NT2/D1 (cell line): Measurements from ENCODE around the gene RPL7A.
"Not testable (repeated sequence)": the region's sequence is repeated elsewhere in the genome, so short reads cannot be mapped to it uniquely, and the experiment has no call there.

Source experiments
- DNase-seq: peaks from one replicate; pipeline ENCODE4 v3.0.0-alpha.2; 2011; ENCODE audit warnings: low read depth, low spot score
- H3K27me3 ChIP-seq: 2 replicates; pipeline ENCODE4 v1.6.0; 2011; ENCODE audit warnings: mild to moderate bottlenecking; ENCODE audit not compliant: insufficient read length, insufficient read depth
- H3K36me3 ChIP-seq: 2 replicates; pipeline ENCODE4 v1.6.1; 2011; ENCODE audit warnings: mild to moderate bottlenecking, low read length, mixed read lengths; ENCODE audit not compliant: insufficient read depth, insufficient read length
- H3K4me1 ChIP-seq: 2 replicates; pipeline ENCODE4 v1.5.1; 2011; ENCODE audit not compliant: insufficient read depth, insufficient read length
- H3K4me3 ChIP-seq: 2 replicates; pipeline ENCODE4 v1.5.1; 2011; ENCODE audit warnings: low read depth; ENCODE audit not compliant: insufficient read length
- H3K9ac ChIP-seq: 2 replicates; pipeline ENCODE4 v1.6.0; 2011; ENCODE audit warnings: low read depth; ENCODE audit not compliant: insufficient read length
- H3K9me3 ChIP-seq: 2 replicates; pipeline ENCODE4 v1.5.1; 2011; ENCODE audit warnings: mild to moderate bottlenecking, low read length; ENCODE audit not compliant: insufficient read depth
- SUZ12 ChIP-seq: IDR thresholded peaks from 2 replicates; pipeline ENCODE4 v1.6.1; 2011; ENCODE audit not compliant: insufficient read length, insufficient read depth; ENCODE audit errors: extremely low read depth
- YY1 ChIP-seq: IDR thresholded peaks from 2 replicates; pipeline ENCODE4 v1.6.1; 2011; ENCODE audit not compliant: insufficient read length, insufficient read depth
- ZNF274 ChIP-seq: IDR thresholded peaks from 2 replicates; pipeline ENCODE4 v1.6.1; 2011; ENCODE audit warnings: mild to moderate bottlenecking, low read depth, low read length

The RPL7A gene

DNA sequence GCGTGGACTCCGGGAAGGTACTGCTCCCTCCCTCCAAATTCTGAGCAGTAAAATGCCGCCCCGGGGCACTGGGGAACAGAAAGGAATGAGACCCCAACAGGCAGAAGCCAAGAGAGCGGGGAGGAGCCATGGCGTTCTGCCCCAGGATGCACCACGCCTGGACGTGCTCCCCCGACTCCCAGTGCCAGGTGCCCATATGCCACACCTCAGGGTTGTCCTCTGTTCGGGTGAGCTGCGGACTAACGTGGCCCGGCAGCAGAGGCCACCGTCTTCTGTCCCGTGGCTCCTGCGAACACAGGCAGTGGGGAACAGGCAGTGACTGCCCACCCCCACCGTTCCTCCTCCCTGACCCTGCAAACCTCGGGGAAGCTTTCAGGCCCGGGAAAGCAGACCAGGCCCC is 16.8 kb upstream of the RPL7A start:
- DNase-seq, result no peak
- H3K9me3 ChIP-seq, result peaks cover 3% of the 10 kb centered on the region; the same call in 1 of the 2 replicates
- peaks cover 51% of the 10 kb centered on the region for H3K36me3 ChIP-seq
- peaks cover 13% of the 10 kb centered on the region for H3K4me1 ChIP-seq
- no peak overlapping the region for H3K4me3 ChIP-seq
- H3K27me3 ChIP-seq, result no peaks in the 10 kb centered on the region
- no peak for TF ChIP-seq SUZ12
- TF ChIP-seq YY1, result no peak
- TF ChIP-seq ZNF274, result no peak
- H3K9ac ChIP-seq, result no peak overlapping the region

DNA sequence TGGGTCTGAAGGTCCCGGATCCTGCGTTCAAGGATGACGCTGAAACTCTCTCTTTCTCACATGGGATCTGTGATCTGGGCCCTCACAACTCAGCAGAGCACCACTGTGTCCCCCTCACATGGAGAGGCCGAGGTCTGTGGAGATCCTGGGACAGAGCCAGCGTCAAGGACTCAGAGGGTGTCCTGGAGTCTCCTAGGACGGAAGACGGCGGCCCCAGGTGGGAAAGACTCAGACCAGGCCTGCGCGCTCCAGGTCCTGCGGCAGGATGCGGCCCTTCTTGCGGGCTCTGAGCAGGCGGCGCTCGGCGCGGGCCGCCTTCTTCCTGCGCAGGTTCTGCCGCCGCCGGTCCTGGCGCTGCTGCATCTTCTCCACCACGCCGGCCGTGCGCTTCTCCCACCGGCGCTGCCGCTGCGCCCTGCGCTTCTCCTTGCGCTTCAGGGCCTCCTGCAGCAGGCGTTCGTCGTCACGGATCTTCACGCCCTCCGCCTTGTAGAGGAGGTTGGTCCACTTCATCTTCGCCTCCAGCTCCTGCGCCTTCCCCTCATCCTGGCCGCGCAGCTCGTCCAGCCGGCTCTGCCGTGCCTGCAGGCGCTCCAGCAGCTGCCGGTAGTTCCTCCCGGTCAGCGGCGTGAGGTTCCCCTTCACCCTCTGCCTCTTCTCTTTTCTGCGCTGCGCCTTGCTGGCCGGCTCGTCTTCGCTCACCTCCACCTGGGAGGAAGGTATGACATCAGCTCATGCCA is 16.2 kb upstream of the RPL7A start:
- Histone ChIP-seq H3K9me3 (peaks cover 3% of the 10 kb centered on the region; the same call in 1 of the 2 replicates), H3K4me3 (no peak overlapping the region), H3K4me1 (peaks cover 13% of the 10 kb centered on the region), H3K36me3 (peaks cover 54% of the 10 kb centered on the region), H3K9ac (no peak overlapping the region), H3K27me3 (no peaks in the 10 kb centered on the region)
- TF ChIP-seq YY1, result no peak
- no peak for TF ChIP-seq ZNF274
- no peak for TF ChIP-seq SUZ12
- DNase-seq, result no peak

DNA sequence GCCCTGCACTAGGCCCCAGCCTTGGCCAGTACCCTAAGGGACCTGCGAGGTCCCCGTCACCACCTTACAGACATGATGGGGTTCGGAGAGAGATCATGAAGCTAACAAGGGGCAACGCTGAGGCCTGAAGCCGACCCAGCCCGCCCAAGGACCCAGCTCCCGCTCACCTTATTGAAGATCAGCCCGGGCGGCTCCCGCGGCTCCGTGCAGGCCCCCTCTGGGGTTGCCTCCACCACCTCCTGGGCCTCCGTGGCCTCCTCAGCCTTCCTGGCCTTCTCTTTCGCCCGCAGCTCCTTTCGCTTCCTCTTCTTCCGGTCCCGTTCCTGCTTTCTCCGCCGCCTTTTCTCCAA is 15.7 kb upstream of the RPL7A start:
- H3K36me3 ChIP-seq, result peaks cover 54% of the 10 kb centered on the region
- no peak overlapping the region for H3K4me3 ChIP-seq
- DNase-seq, result no peak
- no peaks in the 10 kb centered on the region for H3K27me3 ChIP-seq
- H3K9ac ChIP-seq, result no peak overlapping the region
- no peak for TF ChIP-seq ZNF274
- no peak for TF ChIP-seq SUZ12
- peaks cover 13% of the 10 kb centered on the region for H3K4me1 ChIP-seq
- peaks cover 3% of the 10 kb centered on the region; the same call in 1 of the 2 replicates for H3K9me3 ChIP-seq

- Histone ChIP-seq H3K4me1 (peaks cover 13% of the 10 kb centered on the region), H3K36me3 (peaks cover 58% of the 10 kb centered on the region), H3K9me3 (peaks cover 1% of the 10 kb centered on the region; the same call in 1 of the 2 replicates), H3K4me3 (no peak overlapping the region), H3K27me3 (no peaks in the 10 kb centered on the region), H3K9ac (no peak overlapping the region)
- TF ChIP-seq SUZ12, result no peak
- no peak for TF ChIP-seq ZNF274
- DNase-seq, result no peak
Measured at GRCh38 chr9:133333011-133333410, 15.0 kb upstream of the RPL7A start.

- H3K36me3 ChIP-seq, result peaks cover 60% of the 10 kb centered on the region
- DNase-seq, result no peak
Measured at GRCh38 chr9:133333566-133333965, 14.5 kb upstream of the RPL7A start.

DNA sequence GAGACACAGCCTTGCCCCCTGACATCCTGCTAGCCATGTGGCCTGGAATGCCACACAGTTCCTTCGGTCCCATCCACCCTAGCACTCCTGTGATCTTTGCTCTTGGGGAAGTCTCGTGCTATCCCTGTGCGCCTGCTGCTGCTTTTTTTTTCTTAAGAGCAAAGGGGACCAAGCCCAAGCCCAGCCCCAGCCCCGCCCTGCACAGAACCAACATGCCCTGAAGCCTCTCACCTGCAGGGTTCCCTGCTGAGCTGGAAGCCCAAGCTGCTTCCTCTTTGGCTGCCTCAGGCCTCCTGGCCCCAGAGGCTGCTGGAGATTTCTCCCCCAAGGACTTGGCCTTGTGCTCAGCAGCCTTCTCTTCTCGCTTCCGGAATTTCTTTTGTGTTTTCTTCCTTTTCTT is 13.9 kb upstream of the RPL7A start:
- peak overlapping the region; percentile 71 for H3K9ac ChIP-seq
- DNase-seq, result no peak
- H3K36me3 ChIP-seq, result peaks cover 66% of the 10 kb centered on the region
- no peaks in the 10 kb centered on the region for H3K9me3 ChIP-seq
- TF ChIP-seq SUZ12 (no peak), ZNF274 (no peak), YY1 (no peak)
- H3K4me3 ChIP-seq, result peak overlapping the region; percentile 25
- no peaks in the 10 kb centered on the region for H3K27me3 ChIP-seq
- peaks cover 13% of the 10 kb centered on the region for H3K4me1 ChIP-seq

More at GRCh38 chr9:133333566-133333965, 14.5 kb upstream of the RPL7A start:
- Histone ChIP-seq H3K9me3 (no peaks in the 10 kb centered on the region), H3K9ac (peak overlapping the region; percentile 71), H3K4me1 (peaks cover 13% of the 10 kb centered on the region), H3K27me3 (no peaks in the 10 kb centered on the region), H3K4me3 (peak overlapping the region; percentile 25)
- no peak for TF ChIP-seq YY1

DNA sequence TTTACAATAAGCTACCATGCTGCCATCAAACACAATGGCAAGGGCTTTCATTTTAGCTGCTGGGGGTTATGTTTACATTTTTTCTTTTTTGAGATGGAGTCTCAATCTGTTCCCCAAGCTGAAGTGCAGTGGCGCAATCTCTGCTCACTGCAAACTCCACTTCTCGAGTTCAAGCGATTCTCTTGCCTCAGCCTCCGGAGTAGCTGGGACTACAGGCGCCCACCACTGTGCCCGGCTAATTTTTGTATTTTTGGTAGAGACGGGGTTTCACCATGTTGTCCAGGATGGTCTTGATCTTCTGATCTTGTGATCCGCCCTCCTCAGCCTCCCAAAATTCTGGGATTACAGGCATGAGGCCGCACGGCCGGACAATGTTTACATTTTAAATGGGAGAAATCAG is 13.1 kb upstream of the RPL7A start:
- not testable (repeated sequence) for DNase-seq, H3K27me3 ChIP-seq, H3K9me3 ChIP-seq
- H3K9ac ChIP-seq, result peak overlapping the region; percentile 94
- peaks cover 13% of the 10 kb centered on the region for H3K4me1 ChIP-seq
- H3K4me3 ChIP-seq, result peak overlapping the region; percentile 85
- peaks cover 73% of the 10 kb centered on the region for H3K36me3 ChIP-seq
